Glutamatergic neuron (in vitro differentiated cells): ENCODE measurements around the gene POC1A. TPM values are rescaled to one million over a fixed set of nuclear protein-coding genes. Genes with fewer than 3 reads are reported as not detected.

Source experiments
- DNase-seq: peaks from one replicate; pipeline ENCODE4 v3.0.0; 2022
- H3K27ac Mint-ChIP-seq: one replicate; pipeline ENCODE4 v1.8.0; 2020; ENCODE audit warnings: mild to moderate bottlenecking, mixed read lengths, inconsistent platforms; ENCODE audit not compliant: unreplicated experiment
- H3K27me3 Mint-ChIP-seq: one replicate; pipeline ENCODE4 v1.8.0; 2020; ENCODE audit warnings: mild to moderate bottlenecking, moderate library complexity, mixed read lengths, inconsistent platforms; ENCODE audit not compliant: unreplicated experiment
- H3K36me3 Mint-ChIP-seq: one replicate; pipeline ENCODE4 v1.8.0; 2020; ENCODE audit warnings: mild to moderate bottlenecking, mixed read lengths, inconsistent platforms; ENCODE audit not compliant: unreplicated experiment
- H3K4me1 Mint-ChIP-seq: one replicate; pipeline ENCODE4 v1.8.0; 2020; ENCODE audit warnings: mild to moderate bottlenecking, low read depth, mixed read lengths, inconsistent platforms; ENCODE audit not compliant: unreplicated experiment
- H3K4me3 Mint-ChIP-seq: one replicate; pipeline ENCODE4 v1.8.0; 2020; ENCODE audit warnings: mild to moderate bottlenecking, mixed read lengths, inconsistent platforms; ENCODE audit not compliant: unreplicated experiment
- H3K9me3 Mint-ChIP-seq: one replicate; pipeline ENCODE4 v1.8.0; 2020; ENCODE audit warnings: mild to moderate bottlenecking, moderate library complexity, mixed read lengths, inconsistent platforms; ENCODE audit not compliant: unreplicated experiment
- CTCF ChIP-seq: fragments of 200-600 bp; sonication (generic); IDR thresholded peaks from one replicate; pipeline ENCODE4 v1.5.0; 2021; ENCODE audit not compliant: partially characterized antibody, unreplicated experiment
- total RNA-seq: library from RNA; stranded (reverse); fragmentation: NEBNext Ultra II Directional; extraction: Animal tissue kit (Norgen Biotek cat#: 25700); gene quantifications from one replicate; pipeline ENCODE4 v1.2.1, GENCODE V29; 2021; ENCODE audit not compliant: unreplicated experiment

The POC1A gene
- total RNA-seq, 1 donor from 2014 or later: 3.2 TPM

GRCh38 chr3:52053307-52054304 is 100.6 kb downstream of the POC1A start:
- Mint-ChIP-seq H3K4me3 (peak overlapping the region; percentile 69), H3K27me3 (peaks cover 6% of the 10 kb centered on the region), H3K27ac (peak overlapping the region; percentile 62), H3K9me3 (peaks cover 9% of the 10 kb centered on the region), H3K36me3 (no peaks in the 10 kb centered on the region), H3K4me1 (peaks cover 15% of the 10 kb centered on the region)
- no peak for TF ChIP-seq CTCF
- no peak for DNase-seq

- no peak overlapping the region for H3K27ac Mint-ChIP-seq
- H3K4me1 Mint-ChIP-seq: peaks cover 8% of the 10 kb centered on the region
- H3K27me3 Mint-ChIP-seq: peaks cover 6% of the 10 kb centered on the region
- no peak overlapping the region for H3K4me3 Mint-ChIP-seq
- H3K9me3 Mint-ChIP-seq: peaks cover 9% of the 10 kb centered on the region
- no peak for DNase-seq
- no peaks in the 10 kb centered on the region for H3K36me3 Mint-ChIP-seq
- no peak for TF ChIP-seq CTCF
These were observed 101.4 kb downstream of the POC1A start for GRCh38 chr3:52052831-52053306.

GRCh38 chr3:52051444-52051843 is 102.8 kb downstream of the POC1A start:
- H3K27ac Mint-ChIP-seq: no peak overlapping the region

GRCh38 chr3:52050571-52050970 is 103.7 kb downstream of the POC1A start:
- Mint-ChIP-seq H3K27ac (no peak overlapping the region), H3K36me3 (no peaks in the 10 kb centered on the region), H3K4me3 (no peak overlapping the region), H3K4me1 (peaks cover 14% of the 10 kb centered on the region), H3K27me3 (peaks cover 4% of the 10 kb centered on the region), H3K9me3 (peaks cover 5% of the 10 kb centered on the region)
- no peak for DNase-seq
- TF ChIP-seq CTCF: no peak

More at GRCh38 chr3:52051444-52051843, 102.8 kb downstream of the POC1A start:
- Mint-ChIP-seq H3K9me3 (peaks cover 3% of the 10 kb centered on the region), H3K4me3 (no peak overlapping the region), H3K36me3 (no peaks in the 10 kb centered on the region), H3K27me3 (peaks cover 4% of the 10 kb centered on the region), H3K4me1 (peaks cover 9% of the 10 kb centered on the region)
- no peak for TF ChIP-seq CTCF
- DNase-seq: no peak

GRCh38 chr3:52049503-52049902 is 104.7 kb downstream of the POC1A start:
- peaks cover 19% of the 10 kb centered on the region for H3K4me1 Mint-ChIP-seq
- H3K9me3 Mint-ChIP-seq: peaks cover 5% of the 10 kb centered on the region
- no peak overlapping the region for H3K27ac Mint-ChIP-seq
- no peaks in the 10 kb centered on the region for H3K36me3 Mint-ChIP-seq
- DNase-seq: no peak
- no peak for TF ChIP-seq CTCF
- H3K4me3 Mint-ChIP-seq: no peak overlapping the region
- peaks cover 6% of the 10 kb centered on the region for H3K27me3 Mint-ChIP-seq
